ENCODE measurements around the gene PCGF3. TPM values are rescaled to one million over a fixed set of nuclear protein-coding genes. Genes with fewer than 3 reads are reported as not detected.
"Not testable (repeated sequence)": the region's sequence is repeated elsewhere in the genome, so short reads cannot be mapped to it uniquely, and the experiment has no call there.

PCGF3 gene
- total RNA-seq, 4 donors from 2014 or later = 40.0 to 57.6 (median 46.9) TPM

- H3K9me3 ChIP-seq = no peaks in the 10 kb centered on the region
- peaks cover 6 to 29% (median 10%) of the 10 kb centered on the region in 3 donors for H3K4me1 ChIP-seq
- no peak overlapping the region for H3K27ac ChIP-seq
- no peak for DNase-seq
- 60 to 69% methylated on average over 3 to 6 of the region's 22 CpGs for WGBS, 2 donors
- intact Hi-C loops (cut with DNase I) = no loop called here
- H3K36me3 ChIP-seq = peaks cover 0 to 5% (median 0%) of the 10 kb centered on the region in 3 donors
- TF ChIP-seq POLR2A (IDR thresholded peaks at IDR 0.05) = no peak
- TF ChIP-seq, protein P1, sequence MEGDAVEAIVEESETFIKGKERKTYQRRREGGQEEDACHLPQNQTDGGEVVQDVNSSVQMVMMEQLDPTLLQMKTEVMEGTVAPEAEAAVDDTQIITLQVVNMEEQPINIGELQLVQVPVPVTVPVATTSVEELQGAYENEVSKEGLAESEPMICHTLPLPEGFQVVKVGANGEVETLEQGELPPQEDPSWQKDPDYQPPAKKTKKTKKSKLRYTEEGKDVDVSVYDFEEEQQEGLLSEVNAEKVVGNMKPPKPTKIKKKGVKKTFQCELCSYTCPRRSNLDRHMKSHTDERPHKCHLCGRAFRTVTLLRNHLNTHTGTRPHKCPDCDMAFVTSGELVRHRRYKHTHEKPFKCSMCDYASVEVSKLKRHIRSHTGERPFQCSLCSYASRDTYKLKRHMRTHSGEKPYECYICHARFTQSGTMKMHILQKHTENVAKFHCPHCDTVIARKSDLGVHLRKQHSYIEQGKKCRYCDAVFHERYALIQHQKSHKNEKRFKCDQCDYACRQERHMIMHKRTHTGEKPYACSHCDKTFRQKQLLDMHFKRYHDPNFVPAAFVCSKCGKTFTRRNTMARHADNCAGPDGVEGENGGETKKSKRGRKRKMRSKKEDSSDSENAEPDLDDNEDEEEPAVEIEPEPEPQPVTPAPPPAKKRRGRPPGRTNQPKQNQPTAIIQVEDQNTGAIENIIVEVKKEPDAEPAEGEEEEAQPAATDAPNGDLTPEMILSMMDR (IDR thresholded peaks at IDR 0.05) = no peak
- H3K4me3 ChIP-seq = no peak overlapping the region
- H3K27me3 ChIP-seq = peaks cover 0 to 17% (median 0%) of the 10 kb centered on the region in 4 donors
These were observed 39.7 kb upstream of the PCGF3 start for GRCh38 chr4:665751-666435.

DNA sequence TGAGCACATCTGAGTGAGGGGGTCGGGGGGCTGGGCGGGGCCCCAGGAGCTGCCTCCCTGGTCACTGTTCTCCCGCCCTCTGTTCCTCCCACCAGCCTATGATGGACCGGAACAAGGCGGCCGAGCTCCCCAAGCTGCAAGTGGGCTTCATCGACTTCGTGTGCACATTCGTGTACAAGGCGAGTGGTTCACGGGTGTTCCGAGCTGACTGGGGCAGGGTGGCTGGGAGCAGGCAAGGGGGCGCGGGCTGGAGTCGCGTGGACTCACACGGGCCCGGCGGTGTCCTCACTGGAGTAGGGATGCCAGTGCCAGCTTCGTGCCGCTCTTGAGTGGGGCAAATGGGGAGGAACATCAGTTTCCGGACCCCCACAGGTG lies 39.2 kb upstream of the PCGF3 start:
- no peak for DNase-seq

DNA sequence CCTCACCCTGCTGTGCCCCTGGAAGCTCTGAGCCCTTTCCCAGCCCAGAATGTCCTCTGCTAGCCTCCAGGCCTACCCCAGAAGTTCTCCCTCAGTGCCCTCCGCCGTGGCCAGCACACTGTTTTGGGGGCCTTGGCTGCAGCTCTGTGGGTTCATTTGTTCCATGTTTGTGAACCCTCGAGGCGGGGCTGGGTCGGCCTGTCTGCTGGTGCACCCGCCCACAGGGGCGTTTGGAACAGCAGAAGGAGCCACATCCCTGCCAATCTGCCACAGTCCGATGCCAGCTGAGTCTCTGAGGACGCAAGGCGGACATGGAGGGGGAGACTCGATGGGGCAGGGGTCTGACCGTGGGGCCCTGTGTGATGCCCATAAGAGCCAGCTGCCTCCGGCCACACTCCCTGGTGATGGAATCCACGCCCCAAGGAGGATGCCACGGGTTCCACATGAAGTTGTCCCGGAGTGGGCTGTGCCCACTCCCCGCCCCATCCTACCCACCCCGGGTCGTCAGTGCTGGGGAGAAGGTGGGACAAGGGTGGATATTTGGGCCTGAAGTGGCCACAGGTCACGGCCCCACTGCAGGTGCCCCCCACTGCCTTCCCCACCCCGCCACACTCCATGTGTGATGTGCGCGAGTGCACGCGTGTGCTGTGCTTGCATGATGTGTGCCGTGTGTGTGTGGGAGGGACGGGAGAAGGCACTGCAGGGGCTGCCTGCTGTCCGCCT lies 38.6 kb upstream of the PCGF3 start:
- Histone ChIP-seq H3K27ac (no peak overlapping the region), H3K9me3 (no peaks in the 10 kb centered on the region), H3K4me1 (peaks cover 6 to 30% (median 10%) of the 10 kb centered on the region in 3 donors), H3K36me3 (peaks cover 5 to 16% (median 10%) of the 10 kb centered on the region in 3 donors), H3K4me3 (no peak overlapping the region), H3K27me3 (peaks cover 0 to 17% (median 0%) of the 10 kb centered on the region in 4 donors)
- TF ChIP-seq POLR2A (IDR thresholded peaks at IDR 0.05) = no peak
- intact Hi-C loops (cut with DNase I) = no loop called here
- DNase-seq = no peak
- WGBS, 2 donors = 60 to 64% methylated on average over 1 to 5 of the region's 28 CpGs

More for the DNA sequence above, 39.2 kb upstream of the PCGF3 start:
- H3K4me3 ChIP-seq = no peak overlapping the region
- TF ChIP-seq POLR2A (IDR thresholded peaks at IDR 0.05) = no peak
- TF ChIP-seq, protein P1 (IDR thresholded peaks at IDR 0.05) = no peak
- H3K4me1 ChIP-seq = peaks cover 6 to 29% (median 10%) of the 10 kb centered on the region in 3 donors
- no peak overlapping the region for H3K27ac ChIP-seq
- H3K9me3 ChIP-seq = no peaks in the 10 kb centered on the region
- peaks cover 0 to 17% (median 0%) of the 10 kb centered on the region in 4 donors for H3K27me3 ChIP-seq
- peaks cover 0 to 10% (median 4%) of the 10 kb centered on the region in 3 donors for H3K36me3 ChIP-seq
- intact Hi-C loops (cut with DNase I) = no loop called here
- 74 to 91% methylated on average over 5 to 11 of the region's 22 CpGs for WGBS, 2 donors

GRCh38 chr4:667545-667925 lies 38.1 kb upstream of the PCGF3 start:
- Histone ChIP-seq H3K4me1 (peaks cover 6 to 35% (median 10%) of the 10 kb centered on the region in 3 donors), H3K4me3 (no peak overlapping the region)

GRCh38 chr4:668219-668618 lies 37.4 kb upstream of the PCGF3 start:
- H3K9me3 ChIP-seq; H3K4me3 ChIP-seq; DNase-seq; H3K27ac ChIP-seq; intact Hi-C loops (cut with DNase I): not testable (repeated sequence)
- Histone ChIP-seq H3K27me3 (peaks cover 0 to 11% (median 0%) of the 10 kb centered on the region in 4 donors), H3K36me3 (peaks cover 7 to 26% (median 19%) of the 10 kb centered on the region in 3 donors), H3K4me1 (peaks cover 10 to 37% (median 11%) of the 10 kb centered on the region in 3 donors)
- 78 to 92% methylated on average over 4 to 6 of the region's 6 CpGs for WGBS, 2 donors

More at GRCh38 chr4:667545-667925, 38.1 kb upstream of the PCGF3 start:
- Histone ChIP-seq H3K36me3 (peaks cover 7 to 21% (median 15%) of the 10 kb centered on the region in 3 donors), H3K27me3 (peaks cover 0 to 17% (median 0%) of the 10 kb centered on the region in 4 donors), H3K9me3 (no peaks in the 10 kb centered on the region), H3K27ac (no peak overlapping the region)
- TF ChIP-seq, protein P1 (IDR thresholded peaks at IDR 0.05) = no peak
- TF ChIP-seq POLR2A (IDR thresholded peaks at IDR 0.05) = no peak
- WGBS, 2 donors = 67% methylated on average over 8 of the region's 10 CpGs; no CpG with 5 or more reads in 1 of the 2 donors
- no peak for DNase-seq
- intact Hi-C loops (cut with DNase I) = no loop called here

DNA sequence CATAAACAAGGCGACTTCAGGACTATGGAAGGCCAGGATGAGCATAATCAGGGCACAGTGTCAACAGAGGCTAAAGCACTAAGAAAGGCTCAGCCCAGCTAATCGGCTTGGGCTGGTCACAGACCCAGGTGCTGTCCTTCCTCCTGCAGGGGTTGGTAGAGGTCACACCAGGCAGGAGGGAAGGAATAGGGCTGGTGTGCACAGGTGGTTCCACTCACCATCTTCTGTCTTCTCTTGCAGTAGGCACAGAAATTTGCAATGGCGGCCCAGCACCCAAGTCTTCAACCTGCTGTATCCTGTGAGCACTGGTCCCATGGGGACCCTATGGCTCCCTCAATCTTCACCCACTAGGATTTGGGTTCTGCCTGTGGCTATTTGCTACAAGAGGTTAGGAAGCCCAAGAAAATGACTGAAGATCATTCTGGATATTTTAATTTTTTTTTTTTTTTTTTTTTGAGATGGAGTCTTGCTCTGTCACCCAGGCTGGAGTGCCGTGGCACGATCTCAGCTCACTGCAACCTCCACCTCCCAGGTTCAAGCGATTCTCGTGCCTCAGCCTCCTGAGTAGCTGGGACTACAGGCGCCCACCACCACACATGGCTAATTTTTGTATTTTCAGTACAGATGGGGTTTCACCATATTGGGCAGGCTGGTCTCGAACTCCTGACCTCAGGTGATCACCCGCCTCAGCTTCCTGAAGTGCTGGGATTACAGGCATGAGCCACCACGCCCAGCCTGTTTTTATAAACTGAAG lies 35.6 kb upstream of the PCGF3 start:
- H3K36me3 ChIP-seq = peaks cover 7 to 26% (median 19%) of the 10 kb centered on the region in 3 donors
- intact Hi-C loops (cut with DNase I) = not testable (repeated sequence)

More for the DNA sequence above, 35.6 kb upstream of the PCGF3 start:
- not testable (repeated sequence) for H3K27me3 ChIP-seq, H3K4me3 ChIP-seq, DNase-seq, H3K9me3 ChIP-seq, H3K27ac ChIP-seq
- WGBS, 2 donors = 84 to 90% methylated on average over 9 of the region's 11 CpGs
- H3K4me1 ChIP-seq = peaks cover 10 to 27% (median 12%) of the 10 kb centered on the region in 3 donors
